GM18867 (cell line): ENCODE data around the gene MINDY4.

Source experiments
- ATAC-seq: cut with Tn5 transposase; IDR thresholded peaks from one replicate; pipeline ENCODE4 v1.9.1; 2021; ENCODE audit warnings: mild to moderate bottlenecking, moderate library complexity; ENCODE audit not compliant: unreplicated experiment

MINDY4 gene

GRCh38 chr7:30741289-30741688 is 29.9 kb upstream of the MINDY4 start:
- ATAC-seq = no peak

- ATAC-seq = no peak
Observed at GRCh38 chr7:30743371-30744074, 27.7 kb upstream of the MINDY4 start.

GRCh38 chr7:30744075-30744417 is 27.2 kb upstream of the MINDY4 start:
- ATAC-seq = no peak

GRCh38 chr7:30745261-30745941 is 25.8 kb upstream of the MINDY4 start:
- ATAC-seq = no peak

GRCh38 chr7:30750010-30750409 is 21.2 kb upstream of the MINDY4 start:
- no peak for ATAC-seq

GRCh38 chr7:30750683-30751650 is 20.2 kb upstream of the MINDY4 start:
- ATAC-seq = no peak

GRCh38 chr7:30751696-30752273 is 19.4 kb upstream of the MINDY4 start, which contains the start of gene INMT:
TSS of gene INMT (plus strand) at chr7:30752135. CDS start at chr7:30752151, 16 bp downstream.
- no peak for ATAC-seq

- ATAC-seq = no peak
Observed at GRCh38 chr7:30752484-30752883, 18.7 kb upstream of the MINDY4 start.

- no peak for ATAC-seq
Observed at GRCh38 chr7:30752979-30753378, 18.2 kb upstream of the MINDY4 start.

- ATAC-seq = no peak
Observed at GRCh38 chr7:30754315-30754877, 16.8 kb upstream of the MINDY4 start.

- no peak for ATAC-seq
Observed at GRCh38 chr7:30755384-30756154, 15.6 kb upstream of the MINDY4 start.

GRCh38 chr7:30757342-30757692 is 13.9 kb upstream of the MINDY4 start:
- ATAC-seq = no peak

- ATAC-seq = no peak
Observed at GRCh38 chr7:30760514-30761213, 10.6 kb upstream of the MINDY4 start.

GRCh38 chr7:30761214-30762156 is 9.7 kb upstream of the MINDY4 start:
- no peak for ATAC-seq

- ATAC-seq = peak; percentile 99
Observed at GRCh38 chr7:30764030-30764975, 6.9 kb upstream of the MINDY4 start.

GRCh38 chr7:30765408-30765807 is 5.8 kb upstream of the MINDY4 start:
- ATAC-seq = no peak

- no peak for ATAC-seq
Observed at GRCh38 chr7:30770845-30771173, 408 bp upstream of the MINDY4 start.
